PC-3 (cell line): ENCODE results near the gene C12orf75. TPM values are rescaled to one million over a fixed set of nuclear protein-coding genes. Genes with fewer than 3 reads are reported as not detected.

Source experiments
- ATAC-seq: fragments of 200-7000 bp; cut with Tn5 transposase; 2 replicates; pipeline ENCODE4 v1.9.1; 2020; ENCODE audit warnings: mild to moderate bottlenecking, moderate library complexity
- BruUV-seq: library from RNA; stranded (reverse); fragments of 400-500 nt; replicated peaks from 2 replicates; lab custom pipeline; 2021; lab: Mats Ljungman, UMichigan
- CTCF ChIA-PET: fragments of 300-600 bp; sonication (Branson Sonifier 250); formaldehyde crosslinking; loops from one replicate; lab custom pipeline; 2022; ENCODE audit warnings: antibody characterized with exemption; lab: Charles Lee
- POLR2A ChIA-PET: fragments of 300-600 bp; sonication (Branson Sonifier 250); formaldehyde crosslinking; loops from one replicate; lab custom pipeline; 2022; ENCODE audit warnings: antibody characterized with exemption; ENCODE audit not compliant: unreplicated experiment; lab: Charles Lee
- DNase-seq: peaks from one replicate; pipeline ENCODE4 v3.0.0-alpha.2; 2015
- H2AFZ ChIP-seq: fragments of 300-600 bp; sonication (generic); 2 replicates; pipeline ENCODE4 v1.6.0; 2016; ENCODE audit warnings: antibody characterized with exemption, low read length
- H3F3A ChIP-seq: fragments of 300-600 bp; sonication (generic); one replicate; pipeline ENCODE4 v1.6.0; 2017; ENCODE audit warnings: antibody characterized with exemption, low read length, control low read depth, mild to moderate bottlenecking; ENCODE audit not compliant: unreplicated experiment
- H3K27ac ChIP-seq: fragments of 300-600 bp; sonication (generic); 2 replicates; pipeline ENCODE4 v1.5.1; 2016; ENCODE audit warnings: mild to moderate bottlenecking, low read length
- H3K27me3 ChIP-seq: fragments of 300-600 bp; sonication (generic); 2 replicates; pipeline ENCODE4 v1.6.1; 2016; ENCODE audit warnings: low read length, mixed read lengths
- H3K36me3 ChIP-seq: fragments of 300-600 bp; sonication (generic); 2 replicates; pipeline ENCODE4 v1.6.1; 2016; ENCODE audit warnings: low read depth, mixed run types, low read length, mixed read lengths
- H3K4me1 ChIP-seq: fragments of 300-600 bp; sonication (generic); 2 replicates; pipeline ENCODE4 v1.5.1; 2016; ENCODE audit warnings: low read length; ENCODE audit not compliant: insufficient read depth
- H3K4me2 ChIP-seq: fragments of 300-600 bp; sonication (generic); 2 replicates; pipeline ENCODE4 v1.6.0; 2016; ENCODE audit warnings: low read length
- H3K4me3 ChIP-seq: fragments of 300-600 bp; sonication (generic); 2 replicates; pipeline ENCODE4 v1.5.1; 2016; ENCODE audit warnings: mild to moderate bottlenecking, low read length, mixed read lengths
- H3K79me2 ChIP-seq: fragments of 300-600 bp; sonication (generic); 2 replicates; pipeline ENCODE4 v1.6.1; 2017; ENCODE audit warnings: low read length, mixed read lengths
- H3K9ac ChIP-seq: fragments of 300-600 bp; sonication (generic); 2 replicates; pipeline ENCODE4 v1.6.0; 2016; ENCODE audit warnings: mild to moderate bottlenecking, low read length
- H3K9me2 ChIP-seq: fragments of 300-600 bp; sonication (generic); replicated peaks from 2 replicates; pipeline ENCODE4 v1.6.1; 2016; ENCODE audit warnings: mixed run types, low read length, mixed read lengths
- H3K9me3 ChIP-seq: fragments of 300-600 bp; sonication (generic); 2 replicates; pipeline ENCODE4 v1.6.1; 2016; ENCODE audit warnings: low read length, mixed read lengths
- H4K20me1 ChIP-seq: fragments of 300-600 bp; sonication (generic); 2 replicates; pipeline ENCODE4 v1.6.1; 2016; ENCODE audit warnings: low read length, mixed read lengths
- EZH2 ChIP-seq: fragments of 300-600 bp; sonication (generic); IDR thresholded peaks from one replicate; pipeline ENCODE4 v1.6.1; 2017; ENCODE audit warnings: antibody characterized with exemption, mild to moderate bottlenecking, low read length; ENCODE audit not compliant: unreplicated experiment
- EZH2phosphoT487 ChIP-seq: fragments of 300-600 bp; sonication (generic); IDR thresholded peaks from 2 replicates; pipeline ENCODE4 v1.6.1; 2018; ENCODE audit warnings: mild to moderate bottlenecking, antibody characterized with exemption, low read length, borderline replicate concordance
- intact Hi-C: fragments of 100-400 bp; cut with micrococcal nuclease; formaldehyde crosslinking; loops from 2 replicates; pipeline ENCODE4 v1.9.0; 2023
- total RNA-seq: library from RNA; depleted of rRNA; stranded (reverse); fragments of >200 nt; gene quantifications from 2 replicates; pipeline ENCODE4 v1.2.3, GENCODE V29; 2014
- TF ChIP-seq, protein P1 (sequence below): fragments of 300-600 bp; sonication (generic); conservative IDR thresholded peaks from 2 replicates; pipeline ENCODE4 v1.5.1; 2017; ENCODE audit warnings: antibody characterized with exemption, low read depth, mild to moderate bottlenecking, low read length

The C12orf75 gene
- total RNA-seq, 1 experiment from 2014 or later, result 144 TPM

- H4K20me1 ChIP-seq, result no peaks in the 10 kb centered on the region
- H2AFZ ChIP-seq, result no peak overlapping the region
- ChIA-PET POLR2A (no interaction called here), CTCF (no interaction called here)
- H3K79me2 ChIP-seq, result no peaks in the 10 kb centered on the region
- H3K4me3 ChIP-seq, result no peak overlapping the region
- H3K4me1 ChIP-seq, result no peaks in the 10 kb centered on the region
- H3K27ac ChIP-seq, result no peak overlapping the region
- DNase-seq (no peak), ATAC-seq (no peak)
- H3F3A ChIP-seq, result no peaks in the 10 kb centered on the region
- H3K9ac ChIP-seq, result no peak overlapping the region
- no peak overlapping the region for H3K4me2 ChIP-seq
- H3K9me3 ChIP-seq, result no peaks in the 10 kb centered on the region; the same call in 1 of the 2 replicates
- H3K9me2 ChIP-seq, result no peaks in the 10 kb centered on the region
- H3K27me3 ChIP-seq, result no peaks in the 10 kb centered on the region
- H3K36me3 ChIP-seq, result no peaks in the 10 kb centered on the region
- intact Hi-C loops, result no loop called here
- no TSS peak for BruUV-seq
- TF ChIP-seq, protein P1, sequence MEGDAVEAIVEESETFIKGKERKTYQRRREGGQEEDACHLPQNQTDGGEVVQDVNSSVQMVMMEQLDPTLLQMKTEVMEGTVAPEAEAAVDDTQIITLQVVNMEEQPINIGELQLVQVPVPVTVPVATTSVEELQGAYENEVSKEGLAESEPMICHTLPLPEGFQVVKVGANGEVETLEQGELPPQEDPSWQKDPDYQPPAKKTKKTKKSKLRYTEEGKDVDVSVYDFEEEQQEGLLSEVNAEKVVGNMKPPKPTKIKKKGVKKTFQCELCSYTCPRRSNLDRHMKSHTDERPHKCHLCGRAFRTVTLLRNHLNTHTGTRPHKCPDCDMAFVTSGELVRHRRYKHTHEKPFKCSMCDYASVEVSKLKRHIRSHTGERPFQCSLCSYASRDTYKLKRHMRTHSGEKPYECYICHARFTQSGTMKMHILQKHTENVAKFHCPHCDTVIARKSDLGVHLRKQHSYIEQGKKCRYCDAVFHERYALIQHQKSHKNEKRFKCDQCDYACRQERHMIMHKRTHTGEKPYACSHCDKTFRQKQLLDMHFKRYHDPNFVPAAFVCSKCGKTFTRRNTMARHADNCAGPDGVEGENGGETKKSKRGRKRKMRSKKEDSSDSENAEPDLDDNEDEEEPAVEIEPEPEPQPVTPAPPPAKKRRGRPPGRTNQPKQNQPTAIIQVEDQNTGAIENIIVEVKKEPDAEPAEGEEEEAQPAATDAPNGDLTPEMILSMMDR, result no peak
- no peak for TF ChIP-seq EZH2
Measured at GRCh38 chr12:105317942-105318621, 12.4 kb upstream of the C12orf75 start.

DNA sequence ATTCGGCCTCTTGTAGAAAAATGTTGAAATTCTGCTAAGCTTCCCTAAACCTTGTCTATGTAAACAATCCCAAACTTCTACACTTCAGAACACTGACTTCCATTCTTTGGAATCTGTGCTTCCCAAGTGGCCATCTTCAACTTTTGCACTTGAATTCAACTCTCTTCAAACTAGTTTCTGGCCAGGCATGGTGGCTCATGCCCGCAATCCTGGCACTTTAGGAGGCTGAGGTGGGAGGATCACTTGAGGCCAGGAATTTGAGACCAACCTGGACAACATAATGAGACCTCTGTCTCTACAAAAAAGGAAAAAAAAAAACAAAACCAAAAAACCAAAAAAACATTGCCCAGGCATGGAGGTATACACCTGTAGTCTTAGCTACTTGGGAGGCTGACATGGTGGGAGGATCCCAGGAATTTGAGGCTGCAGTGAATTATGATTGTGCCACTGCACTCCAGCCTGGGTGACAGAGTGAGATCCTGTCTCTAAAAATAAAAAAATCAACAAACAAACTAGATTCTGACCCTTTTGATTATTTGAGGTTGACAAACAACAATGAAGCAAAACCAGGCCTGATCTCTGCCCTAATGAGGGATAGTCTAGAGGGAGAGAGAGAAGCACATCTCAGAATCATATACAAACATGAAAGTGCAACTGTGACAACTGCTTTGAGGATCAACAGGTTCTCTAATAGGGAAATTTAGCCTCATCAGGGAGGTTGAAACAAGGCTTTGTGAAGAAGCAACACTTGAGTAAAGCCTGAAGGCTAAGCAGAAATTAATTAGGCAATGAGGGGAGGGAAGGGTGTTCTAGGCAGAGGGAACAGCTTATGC, 11.6 kb upstream of the C12orf75 start:
- ChIA-PET POLR2A (no interaction called here), CTCF (no interaction called here)
- Histone ChIP-seq H3K4me3 (no peak overlapping the region), H3K4me1 (no peaks in the 10 kb centered on the region), H3K27ac (no peak overlapping the region), H3K9me3 (no peaks in the 10 kb centered on the region; the same call in 1 of the 2 replicates), H3K36me3 (no peaks in the 10 kb centered on the region), H3F3A (no peaks in the 10 kb centered on the region), H3K9me2 (no peaks in the 10 kb centered on the region), H3K9ac (no peak overlapping the region), H3K79me2 (no peaks in the 10 kb centered on the region), H2AFZ (no peak overlapping the region), H3K4me2 (no peak overlapping the region), H3K27me3 (no peaks in the 10 kb centered on the region), H4K20me1 (no peaks in the 10 kb centered on the region)
- TF ChIP-seq EZH2phosphoT487 (no peak), EZH2 (no peak)
- TF ChIP-seq, protein P1, result no peak
- no peak for DNase-seq
- ATAC-seq, result no peak
- BruUV-seq, result no TSS peak
- intact Hi-C loops, result no loop called here
